HPDE6-E6E7 (cell line): ENCODE results near the gene PELI2.

Source experiments
- DNase-seq: peaks from one replicate; pipeline ENCODE4 v3.0.0; 2011; ENCODE audit warnings: missing footprints; ENCODE audit errors: extremely low spot score

The PELI2 gene, protein sequence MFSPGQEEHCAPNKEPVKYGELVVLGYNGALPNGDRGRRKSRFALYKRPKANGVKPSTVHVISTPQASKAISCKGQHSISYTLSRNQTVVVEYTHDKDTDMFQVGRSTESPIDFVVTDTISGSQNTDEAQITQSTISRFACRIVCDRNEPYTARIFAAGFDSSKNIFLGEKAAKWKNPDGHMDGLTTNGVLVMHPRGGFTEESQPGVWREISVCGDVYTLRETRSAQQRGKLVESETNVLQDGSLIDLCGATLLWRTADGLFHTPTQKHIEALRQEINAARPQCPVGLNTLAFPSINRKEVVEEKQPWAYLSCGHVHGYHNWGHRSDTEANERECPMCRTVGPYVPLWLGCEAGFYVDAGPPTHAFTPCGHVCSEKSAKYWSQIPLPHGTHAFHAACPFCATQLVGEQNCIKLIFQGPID

DNA sequence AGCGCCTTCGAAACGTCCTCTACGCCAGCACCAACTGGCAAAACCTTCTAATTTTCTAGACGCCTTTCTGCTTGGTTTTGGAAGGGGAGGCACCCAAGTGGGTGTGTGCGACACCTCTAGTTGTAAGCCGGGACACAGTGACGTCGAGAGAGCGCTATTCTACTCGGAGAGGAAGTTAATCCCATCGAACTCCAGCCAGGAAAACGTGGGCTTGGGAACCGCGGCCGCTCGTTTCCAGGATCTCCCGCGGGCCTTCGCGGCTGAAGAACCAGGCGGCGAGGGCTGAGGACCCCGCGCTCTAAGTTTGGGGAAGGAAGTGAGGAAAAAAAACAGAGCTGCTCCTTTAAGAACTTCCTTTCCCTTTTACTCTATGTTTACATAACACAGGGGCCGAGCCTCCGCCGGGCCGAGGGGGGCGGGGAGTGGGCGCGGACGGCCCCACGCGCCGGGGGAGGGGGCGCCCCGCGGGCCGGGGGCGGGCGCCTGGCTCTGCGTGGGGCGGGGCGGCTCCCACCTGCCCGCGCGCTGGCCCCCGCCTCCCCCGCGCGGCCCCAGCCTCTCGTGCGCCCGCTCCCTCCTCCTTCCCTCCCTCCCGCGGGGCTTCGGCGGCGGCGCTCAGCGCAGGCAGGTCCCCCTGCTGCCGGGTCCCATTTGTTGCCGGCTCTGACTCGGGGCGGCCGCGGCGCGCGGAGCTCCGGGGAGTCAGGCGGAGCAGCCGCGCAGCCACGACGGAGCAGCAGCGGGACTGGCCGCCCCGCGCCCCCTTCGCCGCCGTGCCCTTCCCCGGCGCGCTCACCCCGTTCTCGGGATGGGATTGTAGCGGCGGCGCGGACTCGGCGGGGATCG is at the start of gene PELI2:
PELI2 (plus strand) TSS at position 647 of the 846 bp plus-strand sequence. CDS start 250 bp downstream, outside the sequence.
- DNase-seq = no peak

DNA sequence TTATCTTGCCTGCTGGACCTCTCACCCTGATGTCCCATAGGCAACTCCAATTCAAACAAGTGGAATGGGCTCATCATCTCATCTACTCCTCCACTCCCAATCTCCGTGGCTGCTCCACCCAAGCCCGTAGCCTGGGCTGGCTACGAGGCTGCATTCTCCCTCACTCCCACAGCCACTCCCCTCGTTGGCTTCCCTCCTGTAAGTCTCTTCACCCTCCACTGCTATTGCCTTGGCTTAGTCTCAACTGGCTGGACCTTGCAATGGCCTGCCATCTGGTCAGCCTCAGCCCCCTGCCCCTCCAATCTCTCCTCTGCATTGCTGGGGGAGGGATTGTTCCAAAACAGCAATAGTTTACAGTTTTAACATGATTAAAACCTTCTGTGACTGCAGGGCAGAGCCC is 44.4 kb upstream of the PELI2 start:
- DNase-seq = no peak

DNA sequence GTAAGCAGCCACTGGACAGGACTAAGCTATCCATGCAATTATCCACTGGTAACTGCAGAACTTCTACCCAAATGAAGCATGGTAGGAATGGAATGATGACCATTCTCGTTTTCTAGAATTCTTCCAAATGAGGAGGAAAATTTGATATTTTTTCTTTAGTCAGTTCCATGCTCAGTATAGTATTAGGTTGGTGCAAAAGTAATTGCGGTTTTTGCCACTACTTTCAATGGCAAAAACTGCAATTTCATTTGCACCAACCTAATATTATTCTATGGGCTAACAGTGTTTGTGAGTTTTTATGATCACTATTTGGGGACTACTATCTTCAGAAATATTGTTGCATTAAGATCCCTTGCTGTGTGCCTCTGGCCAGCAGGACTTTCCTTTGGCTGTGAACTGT is 42.9 kb upstream of the PELI2 start:
- DNase-seq = no peak

DNA sequence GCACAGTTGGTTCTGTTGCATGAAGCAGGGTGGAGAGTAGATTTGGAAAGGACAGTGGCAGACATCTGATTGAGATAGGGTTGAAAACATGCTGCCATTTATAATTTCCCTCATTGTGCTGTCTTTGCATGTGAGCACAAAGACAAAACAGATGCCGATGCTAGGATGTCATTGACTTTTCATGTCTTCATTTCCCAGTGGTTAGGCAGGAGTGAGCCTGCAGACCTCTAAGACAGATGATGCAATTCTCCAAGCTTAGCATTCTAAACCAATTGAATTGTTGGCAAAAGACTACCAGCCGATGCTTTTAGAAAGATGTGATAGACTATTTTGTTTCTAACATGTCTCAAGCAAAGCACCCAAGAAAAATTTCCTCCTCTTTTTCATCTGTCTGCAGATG is 37.1 kb upstream of the PELI2 start:
- no peak for DNase-seq

DNA sequence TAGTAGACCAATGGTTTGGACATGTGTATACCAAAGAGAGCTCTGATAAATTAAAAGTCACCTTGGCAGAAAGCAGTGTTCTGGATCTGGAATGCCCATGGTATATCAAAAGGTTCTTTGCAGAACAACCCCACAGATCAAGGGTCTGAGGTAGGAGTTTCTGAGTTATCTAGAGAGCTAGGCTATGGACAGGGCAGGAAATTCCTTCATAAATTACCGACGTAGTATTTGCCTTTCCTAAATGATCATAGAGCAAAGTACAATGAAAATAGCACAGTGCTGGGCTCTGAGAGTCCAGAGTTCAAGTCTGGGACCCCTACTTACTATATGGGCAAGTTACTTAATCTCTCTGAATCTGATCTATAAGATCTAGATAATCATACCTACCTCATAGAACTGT is 35.3 kb upstream of the PELI2 start:
- DNase-seq = no peak

DNA sequence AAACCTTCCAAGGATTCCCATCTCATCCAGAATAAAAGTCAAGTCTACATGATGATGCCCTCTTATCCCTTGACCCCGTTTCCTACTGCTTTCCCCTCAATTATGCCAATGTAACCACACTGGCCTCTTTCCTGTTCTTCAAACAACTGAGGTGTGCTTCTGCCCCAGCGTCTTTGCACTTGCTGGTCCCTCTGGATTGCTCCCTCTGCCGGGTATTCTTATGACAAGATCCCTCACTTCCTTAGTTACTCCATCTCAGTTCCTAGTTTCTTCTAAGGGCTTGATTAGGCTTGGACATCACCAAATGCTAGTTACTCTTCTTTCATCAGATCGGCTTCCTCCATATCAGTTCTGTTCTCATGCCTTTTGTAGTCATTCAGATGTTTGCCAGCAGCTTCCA is 32.7 kb upstream of the PELI2 start:
- DNase-seq = no peak

DNA sequence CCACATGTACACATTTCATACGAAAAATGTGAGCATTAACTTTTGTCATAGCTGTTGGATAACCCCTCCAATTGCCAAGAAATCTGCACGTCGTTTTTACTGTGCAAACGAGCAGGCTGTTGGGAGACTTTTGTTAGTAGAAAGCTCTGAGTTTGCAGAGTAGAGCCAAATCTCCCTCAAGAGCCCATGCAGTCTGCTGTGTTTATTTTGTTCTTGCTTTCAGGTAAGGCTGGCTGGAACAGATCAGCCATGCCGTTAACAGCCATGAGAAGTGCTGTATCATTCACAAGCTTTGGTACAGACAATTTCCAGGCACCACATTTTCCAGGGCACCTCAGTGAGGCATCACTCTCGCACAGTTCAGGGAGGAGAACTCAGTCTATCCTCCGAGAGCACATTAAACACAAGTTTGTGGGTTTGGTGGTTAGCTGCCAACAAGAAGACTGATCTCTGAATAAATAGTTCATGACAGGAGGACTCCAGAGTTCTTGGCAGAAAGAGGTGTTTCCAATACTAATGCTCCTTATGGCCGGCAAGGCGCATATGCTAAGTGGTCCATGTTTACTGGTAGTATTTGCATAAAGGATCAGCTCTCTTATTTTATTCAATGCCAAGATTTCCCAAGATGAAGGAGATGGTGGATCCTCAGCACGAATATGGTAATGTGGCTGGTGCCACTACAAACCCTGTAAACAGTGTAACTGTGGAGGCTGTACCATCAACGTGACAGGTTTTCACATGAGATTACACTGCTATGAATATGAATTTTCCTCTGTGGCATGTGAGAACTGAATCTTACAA is 30.3 kb upstream of the PELI2 start:
- no peak for DNase-seq

DNA sequence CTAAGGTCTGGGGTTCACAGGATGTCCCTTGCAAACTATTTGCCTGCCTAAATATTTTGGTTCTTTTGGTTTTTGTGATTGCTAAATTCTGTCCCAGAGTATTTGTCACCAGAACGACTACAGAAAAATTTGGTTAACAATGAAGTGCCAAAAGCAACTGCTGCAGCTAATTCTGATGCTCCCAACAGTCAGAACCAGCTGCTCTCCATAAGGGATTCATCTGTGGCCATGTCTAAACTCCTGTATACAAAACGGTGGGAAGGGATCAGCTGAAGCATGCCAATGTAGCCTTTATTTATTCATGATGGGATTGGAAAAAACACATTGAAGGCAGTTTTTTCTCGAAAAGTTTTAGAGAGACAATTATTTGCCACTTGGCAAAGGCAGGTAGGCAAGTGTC is 29.3 kb upstream of the PELI2 start:
- no peak for DNase-seq

DNA sequence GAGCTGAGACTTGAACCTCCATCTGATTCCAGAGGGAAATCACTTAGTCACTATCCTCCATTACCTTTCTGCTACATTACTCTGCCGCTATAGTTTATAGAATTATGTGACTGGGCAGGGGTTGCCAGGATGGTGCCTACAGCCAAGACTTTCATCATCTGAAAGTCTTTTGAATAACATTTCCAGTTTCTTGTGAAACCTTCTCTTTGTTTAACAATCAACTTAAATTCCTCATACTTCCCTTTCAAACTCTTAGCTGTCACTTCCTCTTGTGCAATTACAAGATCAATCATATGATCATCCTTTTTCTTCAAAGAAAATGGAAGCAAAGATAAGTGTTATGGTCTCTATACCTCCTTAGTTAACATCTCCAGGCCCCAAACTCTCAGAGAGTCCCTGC is 25.4 kb upstream of the PELI2 start:
- no peak for DNase-seq

DNA sequence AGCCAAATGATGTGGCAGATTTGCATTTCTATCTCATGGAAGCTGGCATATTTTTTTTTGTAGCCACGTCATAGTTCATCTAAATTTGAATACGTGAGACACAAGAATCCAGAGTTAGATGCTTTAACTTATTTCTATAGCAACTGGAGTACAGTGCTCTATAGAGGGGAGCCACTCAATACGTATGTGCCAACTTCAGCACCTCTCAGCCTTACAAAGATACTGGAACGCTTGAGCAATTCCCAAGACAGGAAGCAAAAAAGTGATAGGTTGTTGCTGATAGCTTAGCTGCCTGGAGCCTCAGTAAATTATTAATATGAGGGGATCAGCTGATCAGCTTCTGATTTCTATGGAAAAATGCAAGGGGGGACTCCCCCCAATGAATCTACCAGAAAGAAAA is 24.1 kb upstream of the PELI2 start:
- DNase-seq = no peak

DNA sequence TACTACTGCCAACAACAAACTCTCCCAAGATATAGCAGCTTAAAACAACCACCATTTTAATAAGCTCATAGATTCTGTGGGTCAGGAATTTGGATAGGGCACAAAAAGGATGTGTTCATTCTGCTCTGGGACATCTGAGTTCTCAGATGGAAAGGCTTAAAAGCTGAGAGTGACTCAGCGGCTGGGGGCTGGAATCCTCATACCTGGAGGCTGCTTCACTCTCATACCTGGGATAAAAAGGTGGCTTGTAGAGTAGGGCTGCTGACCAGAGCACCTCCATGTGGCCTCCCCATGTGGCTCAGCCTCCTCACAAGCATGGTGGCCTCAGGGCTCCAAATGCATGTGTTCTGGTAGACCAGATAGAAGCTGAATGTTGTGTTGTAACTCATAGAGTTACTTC is 20.2 kb upstream of the PELI2 start:
- no peak for DNase-seq

DNA sequence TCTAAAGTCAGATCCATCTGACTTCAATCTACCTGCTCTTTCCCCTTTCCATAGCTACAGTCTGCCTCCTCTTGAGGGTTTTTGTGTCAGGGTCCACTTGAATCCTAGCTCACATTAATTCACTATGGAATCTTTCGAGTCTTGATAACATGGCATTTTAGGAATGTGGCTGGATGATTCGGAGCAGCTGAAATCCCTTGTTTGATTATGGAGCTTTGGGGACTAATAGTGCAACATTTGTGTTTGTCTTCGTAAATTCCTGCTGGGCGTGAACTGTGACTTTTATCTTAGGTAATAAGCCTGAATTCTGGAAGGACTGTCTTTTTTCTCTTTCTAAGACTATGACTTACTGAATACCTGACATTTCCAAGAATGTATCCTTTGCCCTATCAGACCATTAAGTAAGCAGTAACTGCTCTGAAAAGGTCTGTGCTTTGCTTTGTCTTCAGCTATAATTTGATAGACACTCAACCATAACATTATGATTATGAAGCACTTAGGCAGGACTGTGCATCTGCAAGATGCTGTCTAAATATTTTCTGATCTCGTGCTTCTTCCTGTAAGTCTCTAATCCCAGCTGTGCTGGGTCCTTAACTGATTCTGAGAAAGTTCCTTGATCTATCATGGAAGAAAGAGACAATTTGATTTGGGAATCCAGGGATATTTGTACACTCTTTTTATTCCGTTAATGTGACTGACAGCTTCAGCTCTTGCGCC is 19.0 kb upstream of the PELI2 start:
- DNase-seq = no peak

DNA sequence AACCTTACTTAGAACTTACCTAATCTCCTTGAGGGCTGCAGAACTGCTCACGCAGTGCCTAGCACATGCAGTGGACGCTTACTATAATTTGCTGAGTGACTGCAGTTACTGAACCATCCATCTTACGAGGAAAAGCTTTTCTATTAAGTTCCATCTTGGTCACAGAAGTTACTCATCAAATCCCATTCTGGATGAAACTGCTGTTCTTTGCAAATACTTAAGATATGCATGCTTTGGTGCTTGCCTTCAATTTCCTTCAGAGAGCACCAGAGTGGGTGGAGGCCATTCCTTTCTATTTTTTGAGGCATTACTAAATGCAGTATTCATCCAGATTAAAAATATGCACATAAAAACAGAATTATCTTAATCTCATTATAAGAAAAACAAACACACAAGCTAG is 17.7 kb upstream of the PELI2 start:
- DNase-seq = no peak

DNA sequence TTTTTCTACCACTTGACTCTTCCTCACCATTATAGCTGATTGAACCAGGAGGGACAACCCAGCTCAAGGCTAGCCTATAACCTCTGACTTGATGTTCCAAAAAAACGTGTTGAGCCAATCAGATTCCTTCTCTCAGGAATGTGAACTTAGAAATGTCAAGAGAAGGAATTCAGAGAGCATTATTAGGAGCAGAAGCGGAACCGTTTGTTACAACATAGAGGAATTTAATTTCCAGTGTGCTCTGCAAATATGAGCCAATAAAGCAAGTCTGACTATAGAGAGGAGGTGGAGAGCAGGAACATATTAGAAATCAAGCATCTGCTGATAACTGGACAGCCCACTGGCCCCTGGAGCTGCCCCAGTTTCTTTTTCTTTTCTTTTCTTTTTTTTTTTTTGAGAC is 15.3 kb upstream of the PELI2 start:
- DNase-seq = no peak

DNA sequence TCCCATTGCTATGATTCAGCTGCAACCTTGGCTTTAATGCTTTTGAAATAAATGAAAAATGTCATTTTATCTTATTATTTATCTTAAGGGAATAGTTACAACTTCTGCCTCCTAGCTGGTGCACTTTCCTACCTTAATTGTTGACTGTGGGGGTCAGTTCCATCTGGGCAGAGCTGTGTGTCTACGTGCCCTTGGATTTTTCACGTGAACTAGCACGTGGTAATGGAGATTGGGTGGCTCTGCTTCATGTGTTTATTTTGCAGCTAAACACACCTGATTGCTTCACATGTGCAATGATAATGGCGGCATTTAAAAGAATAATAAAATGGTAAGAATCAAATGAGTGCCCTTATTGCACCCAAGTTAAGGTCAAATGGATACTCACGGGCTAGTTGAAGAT is 10.6 kb upstream of the PELI2 start:
- no peak for DNase-seq

DNA sequence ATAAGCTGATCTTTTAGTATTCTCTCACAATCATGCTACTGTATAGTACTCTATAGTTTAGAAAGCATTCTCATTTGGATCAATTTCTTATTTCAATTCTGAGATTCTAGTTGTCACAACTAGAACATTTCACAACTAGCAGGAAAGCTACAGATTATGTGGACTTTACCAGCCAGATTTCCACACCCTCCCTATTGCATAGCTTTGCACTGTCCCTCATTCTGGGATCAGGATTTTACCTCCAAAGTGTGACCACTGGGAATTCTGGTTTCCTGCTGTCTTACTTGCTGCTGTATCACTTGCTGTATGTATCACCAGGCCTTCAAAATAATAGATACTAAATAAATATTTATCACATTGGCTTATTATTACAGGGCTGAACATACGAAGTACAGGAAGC is 10.2 kb upstream of the PELI2 start:
- no peak for DNase-seq

DNA sequence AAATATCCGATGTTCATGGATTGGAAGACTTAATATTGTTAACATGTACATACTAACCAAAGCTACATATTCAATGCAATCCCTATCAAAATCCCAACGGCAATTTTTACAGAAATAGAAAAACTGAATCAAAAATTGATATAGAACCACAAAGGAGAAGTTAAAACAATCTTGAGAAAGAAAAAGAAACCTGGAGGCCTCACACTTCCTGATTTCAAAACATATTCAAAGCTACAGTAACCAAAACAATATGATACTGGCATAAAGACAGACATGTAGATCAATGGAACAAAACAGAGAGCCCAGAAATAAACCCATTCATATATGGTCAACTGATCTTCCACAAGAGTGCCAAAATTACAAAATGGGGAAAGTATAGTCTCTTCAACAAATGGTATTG is 5.4 kb upstream of the PELI2 start:
- DNase-seq = no peak

DNA sequence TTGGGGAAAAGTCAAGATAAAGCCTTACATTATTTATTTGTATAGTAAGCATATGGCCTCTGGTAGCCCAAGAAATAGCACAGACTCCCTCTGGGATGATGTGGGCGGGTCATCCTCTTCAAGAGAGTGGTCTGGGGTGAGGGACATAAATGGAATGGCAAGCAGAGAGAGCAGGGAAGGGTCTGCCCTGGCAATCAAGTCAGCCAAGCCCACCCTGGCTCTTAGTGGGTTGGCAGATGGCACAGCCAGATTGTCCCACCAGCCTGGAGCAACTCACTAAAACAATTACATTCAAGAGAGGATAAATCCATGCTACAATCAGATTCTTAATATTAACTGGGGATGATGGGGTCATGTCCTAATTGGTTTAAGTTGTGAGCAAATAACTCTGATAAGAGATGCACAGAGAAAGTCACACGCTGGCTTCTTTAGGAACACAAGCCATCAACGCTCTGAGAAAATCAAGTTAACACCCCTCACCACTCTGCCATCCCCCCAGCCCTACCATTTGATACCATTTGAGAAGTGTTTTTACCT is 2.8 kb upstream of the PELI2 start:
- no peak for DNase-seq

DNA sequence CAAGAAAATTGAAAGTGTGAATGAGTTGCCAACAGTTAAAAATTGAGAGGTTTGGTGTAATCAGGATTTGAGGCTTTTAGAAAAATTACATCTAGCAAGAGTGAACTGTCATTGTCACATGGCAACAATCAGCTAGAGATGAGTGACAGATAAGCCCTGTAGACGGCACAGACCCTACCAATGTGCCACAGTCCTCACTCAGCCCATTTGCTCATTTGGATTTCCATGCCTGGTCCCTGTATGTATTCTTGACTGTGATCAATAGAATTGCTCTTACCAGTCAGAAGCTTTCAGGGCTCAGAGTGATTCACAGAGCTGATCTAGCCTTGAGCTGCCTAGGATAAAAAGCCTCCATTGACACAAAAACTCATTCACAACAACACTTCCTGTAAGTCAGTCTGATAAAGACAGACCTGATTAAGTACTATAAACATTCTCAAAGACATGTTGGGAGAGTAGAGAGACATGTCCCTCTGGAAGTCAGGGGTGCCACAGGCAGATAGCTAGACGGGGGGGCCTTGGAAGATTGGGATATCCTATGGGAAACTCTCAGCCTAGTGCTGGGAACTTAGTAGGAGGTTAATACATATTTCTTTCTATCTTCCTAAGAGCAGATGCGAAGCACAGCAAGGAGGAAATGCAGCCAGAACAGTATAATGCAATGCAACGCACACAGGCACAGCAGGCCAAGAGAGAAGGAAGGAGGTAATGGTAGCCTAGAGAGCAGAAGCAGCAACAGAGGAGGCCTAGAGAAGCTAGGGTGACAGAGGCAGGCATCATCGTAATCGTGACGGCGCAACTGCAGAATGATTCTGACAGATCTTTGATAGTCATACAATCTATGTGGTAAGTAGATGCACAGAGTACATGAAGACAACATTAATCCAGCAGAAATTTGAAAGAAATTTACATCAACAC is 2.0 kb upstream of the PELI2 start:
- DNase-seq = no peak

DNA sequence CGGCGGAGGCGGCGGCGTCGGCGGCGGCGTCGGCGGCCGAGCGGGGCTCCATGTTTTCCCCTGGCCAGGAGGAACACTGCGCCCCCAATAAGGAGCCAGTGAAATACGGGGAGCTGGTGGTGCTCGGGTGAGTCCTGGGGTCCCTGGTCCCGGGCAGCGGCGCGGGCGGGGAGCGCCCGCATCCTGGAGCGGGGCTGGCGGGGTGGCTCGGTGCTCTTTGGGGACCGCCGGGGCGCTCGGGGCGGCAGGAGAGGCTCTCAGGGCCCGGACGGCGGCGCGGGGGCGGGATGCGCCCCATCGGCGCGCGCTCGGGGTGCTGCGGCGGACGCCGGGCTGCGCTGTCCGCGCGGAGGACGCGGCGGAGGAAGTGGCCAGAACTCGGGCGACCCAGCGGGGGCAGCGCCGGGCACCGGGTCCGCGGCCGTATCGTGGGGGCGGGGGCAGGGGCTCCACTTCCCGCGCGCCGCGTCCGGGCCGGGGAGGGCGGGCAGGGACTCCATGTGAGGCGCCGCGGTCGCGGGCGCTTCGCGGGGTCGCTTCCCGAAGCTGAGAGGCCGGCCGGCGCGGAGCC is 485 bp downstream of the PELI2 start:
- DNase-seq = no peak
